ENCODE data around the gene FGD4. TPM values are rescaled to one million over a fixed set of nuclear protein-coding genes. Genes with fewer than 3 reads are reported as not detected.
"Not testable (repeated sequence)": the region's sequence is repeated elsewhere in the genome, so short reads cannot be mapped to it uniquely, and the experiment has no call there.

Gene FGD4
- total and polyA plus RNA-seq, 2 donors (not counting 3 experiments of a cell fraction or from before 2014, with no cell fraction given) = 6.6 to 44.7 TPM

- no peaks in the 10 kb centered on the region for H3K9me3 ChIP-seq (replicated peaks; ENCODE audit: control insufficient read depth, insufficient read depth, low read length)
- no peak overlapping the region for H2AFZ ChIP-seq (ENCODE audit: low read depth, low read length)
- H3K4me3 ChIP-seq (replicated peaks in 1 of 3; ENCODE audit: insufficient read depth in 1 of 3, low read depth in 1 of 3, low read length in 3 of 3) = no peak overlapping the region
- no peak overlapping the region for H3K4me2 ChIP-seq (ENCODE audit: insufficient read depth, low read length)
- H3K4me1 ChIP-seq (ENCODE audit: control insufficient read depth, extremely low read depth, insufficient read depth, low read length) = peaks cover 3% of the 10 kb centered on the region
- H3K27me3 ChIP-seq (ENCODE audit: control insufficient read depth in 2 of 2, insufficient read depth in 2 of 2, low read length in 2 of 2) = no peaks in the 10 kb centered on the region
- CTCF ChIA-PET = no interaction called here
- H3K9me1 ChIP-seq (replicated peaks; ENCODE audit: control insufficient read depth, extremely low read depth, insufficient read depth, low read length) = no peaks in the 10 kb centered on the region
- H4K20me1 ChIP-seq (replicated peaks; ENCODE audit: control insufficient read depth, extremely low read depth, insufficient read depth, low read length) = no peaks in the 10 kb centered on the region
- H3K27ac ChIP-seq (ENCODE audit: insufficient read depth, low read depth, low read length) = no peak overlapping the region
- no TSS peak for BruUV-seq (replicated peaks)
- dilution Hi-C loops (cut with MboI; ENCODE audit: extremely low pct_ligation_motif_present, low sequenced_read_pairs) = no loop called here
- peaks cover 0 to 2% of the 10 kb centered on the region in 2 experiments for H3K36me3 ChIP-seq (ENCODE audit: control insufficient read depth in 2 of 2, extremely low read depth in 1 of 2, insufficient read depth in 2 of 2, low read length in 2 of 2)
- peaks cover 25% of the 10 kb centered on the region for H3K79me2 ChIP-seq (ENCODE audit: control insufficient read depth, insufficient read depth, low read length)
- no peak overlapping the region for H3K9ac ChIP-seq (replicated peaks; ENCODE audit: extremely low read depth, insufficient read depth, low read length)
- FAIRE-seq (no peak), DNase-seq (ENCODE audit: low read depth, low spot score) (peak; percentile 35)
- POLR2A ChIA-PET = no interaction called here
- TF ChIP-seq MYC (IDR thresholded peaks at IDR 0.05; ENCODE audit: low read depth, low read length) = no peak
- TF ChIP-seq, protein P1, sequence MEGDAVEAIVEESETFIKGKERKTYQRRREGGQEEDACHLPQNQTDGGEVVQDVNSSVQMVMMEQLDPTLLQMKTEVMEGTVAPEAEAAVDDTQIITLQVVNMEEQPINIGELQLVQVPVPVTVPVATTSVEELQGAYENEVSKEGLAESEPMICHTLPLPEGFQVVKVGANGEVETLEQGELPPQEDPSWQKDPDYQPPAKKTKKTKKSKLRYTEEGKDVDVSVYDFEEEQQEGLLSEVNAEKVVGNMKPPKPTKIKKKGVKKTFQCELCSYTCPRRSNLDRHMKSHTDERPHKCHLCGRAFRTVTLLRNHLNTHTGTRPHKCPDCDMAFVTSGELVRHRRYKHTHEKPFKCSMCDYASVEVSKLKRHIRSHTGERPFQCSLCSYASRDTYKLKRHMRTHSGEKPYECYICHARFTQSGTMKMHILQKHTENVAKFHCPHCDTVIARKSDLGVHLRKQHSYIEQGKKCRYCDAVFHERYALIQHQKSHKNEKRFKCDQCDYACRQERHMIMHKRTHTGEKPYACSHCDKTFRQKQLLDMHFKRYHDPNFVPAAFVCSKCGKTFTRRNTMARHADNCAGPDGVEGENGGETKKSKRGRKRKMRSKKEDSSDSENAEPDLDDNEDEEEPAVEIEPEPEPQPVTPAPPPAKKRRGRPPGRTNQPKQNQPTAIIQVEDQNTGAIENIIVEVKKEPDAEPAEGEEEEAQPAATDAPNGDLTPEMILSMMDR (IDR thresholded peaks at IDR 0.05; ENCODE audit: extremely low read depth in 1 of 2, insufficient read depth in 1 of 2, low read depth in 1 of 2, low read length in 2 of 2) = no peak
- TF ChIP-seq JUN (IDR thresholded peaks at IDR 0.05; ENCODE audit: borderline replicate concordance, insufficient read depth, insufficient read length, low read depth) = no peak
- TF ChIP-seq EZH2 (IDR thresholded peaks at IDR 0.05; ENCODE audit: borderline replicate concordance, low read depth, low read length, severe bottlenecking) = no peak
- no peak for TF ChIP-seq POLR2A (IDR thresholded peaks at IDR 0.05; ENCODE audit: low read depth, low read length)
- TF ChIP-seq FOS (IDR thresholded peaks at IDR 0.05; ENCODE audit: borderline replicate concordance, insufficient read depth, low read length) = no peak
- TF ChIP-seq POLR2AphosphoS5 (IDR thresholded peaks at IDR 0.05; ENCODE audit: insufficient read depth, low read depth, low read length) = no peak
- no peak for TF ChIP-seq GATA2 (IDR thresholded peaks at IDR 0.05; ENCODE audit: insufficient read depth, insufficient read length, low read depth, low read length)
- no peak for TF ChIP-seq MAX (IDR thresholded peaks at IDR 0.05; ENCODE audit: insufficient read depth, insufficient read length)
- intact Hi-C loops (cut with micrococcal nuclease) = no loop called here
These were observed 162.6 kb downstream of the FGD4 start for GRCh38 chr12:32561931-32562341.

DNA sequence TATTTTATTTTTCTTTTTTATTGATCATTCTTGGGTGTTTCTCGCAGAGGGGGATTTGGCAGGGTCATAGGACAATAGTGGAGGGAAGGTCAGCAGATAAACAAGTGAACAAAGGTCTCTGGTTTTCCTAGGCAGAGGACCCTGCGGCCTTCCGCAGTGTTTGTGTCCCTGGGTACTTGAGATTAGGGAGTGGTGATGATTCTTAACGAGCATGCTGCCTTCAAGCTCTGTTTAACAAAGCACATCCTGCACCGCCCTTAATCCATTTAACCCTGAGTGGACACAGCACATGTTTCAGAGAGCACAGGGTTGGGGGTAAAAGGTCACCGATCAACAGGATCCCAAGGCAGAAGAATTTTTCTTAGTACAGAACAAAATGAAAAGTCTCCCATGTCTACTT is 163.1 kb downstream of the FGD4 start:
- FAIRE-seq; BruUV-seq (replicated peaks); CTCF ChIA-PET; H3K27ac ChIP-seq (ENCODE audit: insufficient read depth, low read depth, low read length); H3K9me3 ChIP-seq (replicated peaks; ENCODE audit: control insufficient read depth, insufficient read depth, low read length); H3K4me2 ChIP-seq (ENCODE audit: insufficient read depth, low read length); H3K36me3 ChIP-seq (ENCODE audit: control insufficient read depth in 2 of 2, extremely low read depth in 1 of 2, insufficient read depth in 2 of 2, low read length in 2 of 2); DNase-seq (ENCODE audit: low read depth, low spot score); POLR2A ChIA-PET; dilution Hi-C loops (cut with MboI; ENCODE audit: extremely low pct_ligation_motif_present, low sequenced_read_pairs); intact Hi-C loops (cut with micrococcal nuclease); H3K4me1 ChIP-seq (ENCODE audit: control insufficient read depth, extremely low read depth, insufficient read depth, low read length); H3K9me1 ChIP-seq (replicated peaks; ENCODE audit: control insufficient read depth, extremely low read depth, insufficient read depth, low read length); H2AFZ ChIP-seq (ENCODE audit: low read depth, low read length); H4K20me1 ChIP-seq (replicated peaks; ENCODE audit: control insufficient read depth, extremely low read depth, insufficient read depth, low read length); H3K4me3 ChIP-seq (replicated peaks in 1 of 3; ENCODE audit: insufficient read depth in 1 of 3, low read depth in 1 of 3, low read length in 3 of 3); H3K27me3 ChIP-seq (ENCODE audit: control insufficient read depth in 2 of 2, insufficient read depth in 2 of 2, low read length in 2 of 2); H3K9ac ChIP-seq (replicated peaks; ENCODE audit: extremely low read depth, insufficient read depth, low read length): not testable (repeated sequence)
- H3K79me2 ChIP-seq (ENCODE audit: control insufficient read depth, insufficient read depth, low read length) = peaks cover 27% of the 10 kb centered on the region

All from endothelial cell of umbilical vein (primary cell).